Measurements from ENCODE around the gene SLC35B1. TPM values are rescaled to one million over a fixed set of nuclear protein-coding genes. Genes with fewer than 3 reads are reported as not detected.
"Not testable (repeated sequence)": the region's sequence is repeated elsewhere in the genome, so short reads cannot be mapped to it uniquely, and the experiment has no call there.

SLC35B1 gene
- polyA plus RNA-seq, 1 of the 3 experiments (the other 2 are of a cell fraction), result 89.8 TPM

- no peak overlapping the region for H3K9ac ChIP-seq
- no peaks in the 10 kb centered on the region for H3F3A ChIP-seq (replicated peaks; ENCODE audit: insufficient read depth)
- no peak for DNase-seq
- H3K9me3 ChIP-seq, result no peaks in the 10 kb centered on the region
- H2AFZ ChIP-seq (ENCODE audit: low read depth), result no peak overlapping the region
- H3K27me3 ChIP-seq (ENCODE audit: insufficient read depth), result no peaks in the 10 kb centered on the region
- no peak overlapping the region for H3K4me2 ChIP-seq
- no peak overlapping the region for H3K4me3 ChIP-seq (ENCODE audit: low read depth in 2 of 2, low read length in 1 of 2)
- CTCF ChIA-PET, result interaction anchor here (0.9 to 2.7 kb wide), 4 partner anchors 19 to 171 kb away, joined by 3 to 12 read pairs (median 4); partner anchors contain the start of gene SLC35B1
- H3K9me2 ChIP-seq, result no peaks in the 10 kb centered on the region
- POLR2A ChIA-PET, result interaction anchor here (0.6 to 0.7 kb wide), 2 partner anchors 19 to 36 kb away, joined by 3 read pairs; partner anchors contain the start of gene SLC35B1
- no peaks in the 10 kb centered on the region for H3K79me2 ChIP-seq (ENCODE audit: insufficient read depth)
- 85% methylated on average over 4 of the region's 4 CpGs for WGBS (ENCODE audit: low lambda C conversion rate)
- H3K4me1 ChIP-seq (ENCODE audit: control insufficient read depth in 1 of 2, insufficient read depth in 2 of 2, low read depth in 1 of 2, low read length in 1 of 2), result peaks cover 0 to 4% of the 10 kb centered on the region in 2 experiments; a peak in 1 of 4 replicates
- no peaks in the 10 kb centered on the region for H4K20me1 ChIP-seq (ENCODE audit: insufficient read depth)
- H3K27ac ChIP-seq (ENCODE audit: low read depth in 2 of 2, low read length in 1 of 2), result no peak overlapping the region
- TF ChIP-seq MXI1 (IDR thresholded peaks at IDR 0.05; ENCODE audit: low read depth, low read length), result no peak
- no peak for TF ChIP-seq RFX5 (IDR thresholded peaks at IDR 0.05; ENCODE audit: low read length)
- no peaks in the 10 kb centered on the region for H3K36me3 ChIP-seq (replicated peaks in 1 of 2; ENCODE audit: control insufficient read depth in 1 of 2, insufficient read depth in 2 of 2, low read length in 1 of 2)
Observed at GRCh38 chr17:49727380-49727779, 19.6 kb upstream of the SLC35B1 start.

GRCh38 chr17:49725452-49726130 lies 17.8 kb upstream of the SLC35B1 start:
- no peaks in the 10 kb centered on the region for H3K9me3 ChIP-seq
- WGBS (ENCODE audit: low lambda C conversion rate), result 72% methylated on average over 7 of the region's 7 CpGs
- ChIA-PET POLR2A (no interaction called here), CTCF (interaction anchor here (2.7 kb wide), 1 partner anchor 17 kb away, joined by 12 read pairs; the partner anchor contains the start of gene SLC35B1)
- H3K36me3 ChIP-seq (replicated peaks in 1 of 2; ENCODE audit: control insufficient read depth in 1 of 2, insufficient read depth in 2 of 2, low read length in 1 of 2), result no peaks in the 10 kb centered on the region
- H3K4me3 ChIP-seq (ENCODE audit: low read depth in 2 of 2, low read length in 1 of 2), result no peak overlapping the region
- no peak overlapping the region for H2AFZ ChIP-seq (ENCODE audit: low read depth)
- no peak overlapping the region for H3K4me2 ChIP-seq
- H3K9ac ChIP-seq, result no peak overlapping the region
- H3K79me2 ChIP-seq (ENCODE audit: insufficient read depth), result no peaks in the 10 kb centered on the region
- peaks cover 0 to 4% of the 10 kb centered on the region in 2 experiments; a peak in 1 of 4 replicates for H3K4me1 ChIP-seq (ENCODE audit: control insufficient read depth in 1 of 2, insufficient read depth in 2 of 2, low read depth in 1 of 2, low read length in 1 of 2)
- no peak overlapping the region for H3K27ac ChIP-seq (ENCODE audit: low read depth in 2 of 2, low read length in 1 of 2)
- TF ChIP-seq CHD2 (IDR thresholded peaks at IDR 0.05; ENCODE audit: low read length, partially characterized antibody) (no peak), RFX5 (IDR thresholded peaks at IDR 0.05; ENCODE audit: low read length) (no peak)
- no peaks in the 10 kb centered on the region for H4K20me1 ChIP-seq (ENCODE audit: insufficient read depth)
- no peaks in the 10 kb centered on the region for H3K27me3 ChIP-seq (ENCODE audit: insufficient read depth)
- no peaks in the 10 kb centered on the region for H3F3A ChIP-seq (replicated peaks; ENCODE audit: insufficient read depth)
- DNase-seq, result no peak
- no peaks in the 10 kb centered on the region for H3K9me2 ChIP-seq

GRCh38 chr17:49724552-49724951 lies 16.8 kb upstream of the SLC35B1 start:
- H3F3A ChIP-seq (replicated peaks; ENCODE audit: insufficient read depth); H3K9ac ChIP-seq; H2AFZ ChIP-seq (ENCODE audit: low read depth); H3K27me3 ChIP-seq (ENCODE audit: insufficient read depth); H3K27ac ChIP-seq (ENCODE audit: low read depth in 2 of 2, low read length in 1 of 2); H4K20me1 ChIP-seq (ENCODE audit: insufficient read depth); H3K79me2 ChIP-seq (ENCODE audit: insufficient read depth); H3K9me3 ChIP-seq; H3K4me2 ChIP-seq; H3K36me3 ChIP-seq (replicated peaks in 1 of 2; ENCODE audit: control insufficient read depth in 1 of 2, insufficient read depth in 2 of 2, low read length in 1 of 2); DNase-seq; H3K4me3 ChIP-seq (ENCODE audit: low read depth in 2 of 2, low read length in 1 of 2); H3K4me1 ChIP-seq (ENCODE audit: control insufficient read depth in 1 of 2, insufficient read depth in 2 of 2, low read depth in 1 of 2, low read length in 1 of 2); POLR2A ChIA-PET; H3K9me2 ChIP-seq: not testable (repeated sequence)
- CTCF ChIA-PET, result interaction anchor here (0.8 to 5.3 kb wide), 3 partner anchors 17 to 154 kb away, joined by 3 to 35 read pairs (median 3); partner anchors contain the start of gene SLC35B1
- 86% methylated on average over 6 of the region's 6 CpGs for WGBS (ENCODE audit: low lambda C conversion rate)

GRCh38 chr17:49723423-49723822 lies 15.7 kb upstream of the SLC35B1 start:
- no peaks in the 10 kb centered on the region for H3K9me3 ChIP-seq
- no peak overlapping the region for H3K4me3 ChIP-seq (ENCODE audit: low read depth in 2 of 2, low read length in 1 of 2)
- H2AFZ ChIP-seq (ENCODE audit: low read depth), result no peak overlapping the region
- POLR2A ChIA-PET, result interaction anchor here (0.6 kb wide), 1 partner anchor 20 kb away, joined by 3 read pairs; no protein-coding TSS in a partner anchor
- H3K27me3 ChIP-seq (ENCODE audit: insufficient read depth), result no peaks in the 10 kb centered on the region
- H3K4me2 ChIP-seq, result no peak overlapping the region
- no peak overlapping the region for H3K9ac ChIP-seq
- H4K20me1 ChIP-seq (ENCODE audit: insufficient read depth), result no peaks in the 10 kb centered on the region
- H3F3A ChIP-seq (replicated peaks; ENCODE audit: insufficient read depth), result no peaks in the 10 kb centered on the region
- no peaks in the 10 kb centered on the region for H3K9me2 ChIP-seq
- CTCF ChIA-PET, result interaction anchor here (1.4 to 5.3 kb wide), 2 partner anchors 10 to 15 kb away, joined by 4 to 35 read pairs; partner anchors contain the start of gene SLC35B1
- 88% methylated on average over 8 of the region's 8 CpGs for WGBS (ENCODE audit: low lambda C conversion rate)
- DNase-seq, result no peak
- TF ChIP-seq MXI1 (IDR thresholded peaks at IDR 0.05; ENCODE audit: low read depth, low read length), result no peak
- TF ChIP-seq FOXJ3 (CRISPR knock-in tag; IDR thresholded peaks at IDR 0.05), result no peak
- H3K79me2 ChIP-seq (ENCODE audit: insufficient read depth), result no peaks in the 10 kb centered on the region
- H3K27ac ChIP-seq (ENCODE audit: low read depth in 2 of 2, low read length in 1 of 2), result no peak overlapping the region
- H3K36me3 ChIP-seq (replicated peaks in 1 of 2; ENCODE audit: control insufficient read depth in 1 of 2, insufficient read depth in 2 of 2, low read length in 1 of 2), result peaks cover 0 to 11% of the 10 kb centered on the region in 2 experiments
- no peaks in the 10 kb centered on the region for H3K4me1 ChIP-seq (ENCODE audit: control insufficient read depth in 1 of 2, insufficient read depth in 2 of 2, low read depth in 1 of 2, low read length in 1 of 2)
